HEK293 (cell line): ENCODE measurements around the gene CAV1.

Source experiments
- CTCF ChIA-PET: fragments of 350-600 bp; formaldehyde crosslinking; extraction: SDS; loops from one replicate; lab custom pipeline; 2021; ENCODE audit warnings: antibody characterized with exemption; lab: Yijun Ruan, JAX
- POLR2A ChIA-PET: fragments of 300-600 bp; formaldehyde crosslinking; extraction: SDS; loops from one replicate; lab custom pipeline; 2020; ENCODE audit warnings: antibody characterized with exemption, inconsistent platforms; lab: Yijun Ruan, JAX
- H3K27ac ChIP-seq: fragments of 200-500 bp; sonication (Bioruptor generic); 2 replicates; pipeline ENCODE4 v1.5.1; 2014; ENCODE audit warnings: low read depth, low read length, control low read depth, inconsistent platforms; ENCODE audit errors: extremely low read depth
- H3K36me3 ChIP-seq, 2 experiments: fragments of 200-500 bp in 1 of 2; sonication (Bioruptor generic) in 1 of 2; 1 replicate in 1 of 2; 2 replicates in 1 of 2; pipeline ENCODE4 v1.5.1; 2014 to 2017; ENCODE audit warnings: inconsistent platforms in 2 of 2, low read length in 2 of 2; ENCODE audit not compliant: control insufficient read depth in 2 of 2, insufficient read depth in 1 of 2
- H3K4me1 ChIP-seq: fragments of 200-500 bp; sonication (Bioruptor generic); 2 replicates; pipeline ENCODE4 v1.5.1; 2014; ENCODE audit warnings: mild to moderate bottlenecking, low read length, inconsistent platforms; ENCODE audit not compliant: control insufficient read depth, insufficient read depth
- H3K4me3 ChIP-seq: 2 replicates; pipeline ENCODE4 v1.5.1; 2011; ENCODE audit warnings: low read depth, mild to moderate bottlenecking, control low read depth, low read length, moderate library complexity
- H3K9me3 ChIP-seq: fragments of 200-500 bp; sonication (Bioruptor generic); 2 replicates; pipeline ENCODE4 v1.5.1; 2014; ENCODE audit warnings: low read depth, low read length, inconsistent platforms; ENCODE audit not compliant: control insufficient read depth, insufficient read depth
- BCL11A ChIP-seq: fragments of 450-650 bp; formaldehyde crosslinking; IDR thresholded peaks from 2 replicates; pipeline ENCODE4 v1.5.1; 2016; ENCODE audit warnings: low read depth, missing biosample characterization, missing genetic modification characterization
- ZBTB17 ChIP-seq: fragments of 450-650 bp; formaldehyde crosslinking; IDR thresholded peaks from 2 replicates; pipeline ENCODE4 v1.5.1; 2016; ENCODE audit warnings: missing biosample characterization, missing genetic modification characterization
- ZNF10 ChIP-seq: fragments of 450-650 bp; formaldehyde crosslinking; IDR thresholded peaks from 2 replicates; pipeline ENCODE4 v1.5.1; 2017; ENCODE audit warnings: missing biosample characterization, missing genetic modification characterization
- ZNF26 ChIP-seq: fragments of 450-650 bp; formaldehyde crosslinking; IDR thresholded peaks from 2 replicates; pipeline ENCODE4 v1.5.1; 2016; ENCODE audit warnings: missing biosample characterization, missing genetic modification characterization
- ZNF366 ChIP-seq: fragments of 450-650 bp; formaldehyde crosslinking; conservative IDR thresholded peaks from 2 replicates; pipeline ENCODE4 v1.5.1; 2016; ENCODE audit warnings: missing biosample characterization, missing genetic modification characterization
- ZNF488 ChIP-seq: fragments of 450-650 bp; formaldehyde crosslinking; IDR thresholded peaks from 2 replicates; pipeline ENCODE4 v1.5.1; 2016; ENCODE audit warnings: missing biosample characterization, missing genetic modification characterization
- ZSCAN16 ChIP-seq: fragments of 450-650 bp; formaldehyde crosslinking; IDR thresholded peaks from 2 replicates; pipeline ENCODE4 v1.5.1; 2016; ENCODE audit warnings: missing biosample characterization, missing genetic modification characterization
- ZSCAN23 ChIP-seq: fragments of 450-650 bp; formaldehyde crosslinking; IDR thresholded peaks from 2 replicates; pipeline ENCODE4 v1.5.1; 2016; ENCODE audit warnings: missing biosample characterization, missing genetic modification characterization
- ZSCAN5A ChIP-seq: fragments of 450-650 bp; formaldehyde crosslinking; IDR thresholded peaks from 2 replicates; pipeline ENCODE4 v1.5.1; 2016; ENCODE audit warnings: missing biosample characterization, missing genetic modification characterization
- TF ChIP-seq, protein P1 (sequence below): fragments of 450-650 bp; formaldehyde crosslinking; IDR thresholded peaks from 2 replicates; pipeline ENCODE4 v1.5.1; 2016; ENCODE audit warnings: missing biosample characterization, missing genetic modification characterization
- TF ChIP-seq, protein P2 (sequence below): fragments of 450-650 bp; formaldehyde crosslinking; IDR thresholded peaks from 2 replicates; pipeline ENCODE4 v1.5.1; 2016; ENCODE audit warnings: missing biosample characterization, missing genetic modification characterization

Gene CAV1

DNA sequence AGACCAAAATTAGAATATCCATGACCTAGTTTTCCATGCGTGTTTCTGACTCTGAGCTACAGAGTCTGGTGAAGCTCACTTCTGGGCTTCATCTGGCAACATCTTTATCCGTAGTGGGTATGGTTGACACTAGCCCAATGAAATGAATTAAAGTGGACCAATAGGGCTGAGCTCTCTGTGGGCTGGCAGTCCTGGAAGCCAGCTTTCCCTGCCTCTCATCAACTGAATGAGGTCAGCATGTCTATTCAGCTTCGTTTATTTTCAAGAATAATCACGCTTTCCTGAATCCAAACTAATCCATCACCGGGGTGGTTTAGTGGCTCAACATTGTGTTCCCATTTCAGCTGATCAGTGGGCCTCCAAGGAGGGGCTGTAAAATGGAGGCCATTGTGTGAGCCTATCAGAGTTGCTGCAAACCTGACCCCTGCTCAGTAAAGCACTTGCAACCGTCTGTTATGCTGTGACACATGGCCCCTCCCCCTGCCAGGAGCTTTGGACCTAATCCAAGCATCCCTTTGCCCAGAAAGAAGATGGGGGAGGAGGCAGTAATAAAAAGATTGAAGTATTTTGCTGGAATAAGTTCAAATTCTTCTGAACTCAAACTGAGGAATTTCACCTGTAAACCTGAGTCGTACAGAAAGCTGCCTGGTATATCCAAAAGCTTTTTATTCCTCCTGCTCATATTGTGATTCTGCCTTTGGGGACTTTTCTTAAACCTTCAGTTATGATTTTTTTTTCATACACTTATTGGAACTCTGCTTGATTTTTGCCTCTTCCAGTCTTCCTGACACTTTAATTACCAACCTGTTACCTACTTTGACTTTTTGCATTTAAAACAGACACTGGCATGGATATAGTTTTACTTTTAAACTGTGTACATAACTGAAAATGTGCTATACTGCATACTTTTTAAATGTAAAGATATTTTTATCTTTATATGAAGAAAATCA lies 35.5 kb downstream of the CAV1 start (continued):
- TF ChIP-seq, protein P1, sequence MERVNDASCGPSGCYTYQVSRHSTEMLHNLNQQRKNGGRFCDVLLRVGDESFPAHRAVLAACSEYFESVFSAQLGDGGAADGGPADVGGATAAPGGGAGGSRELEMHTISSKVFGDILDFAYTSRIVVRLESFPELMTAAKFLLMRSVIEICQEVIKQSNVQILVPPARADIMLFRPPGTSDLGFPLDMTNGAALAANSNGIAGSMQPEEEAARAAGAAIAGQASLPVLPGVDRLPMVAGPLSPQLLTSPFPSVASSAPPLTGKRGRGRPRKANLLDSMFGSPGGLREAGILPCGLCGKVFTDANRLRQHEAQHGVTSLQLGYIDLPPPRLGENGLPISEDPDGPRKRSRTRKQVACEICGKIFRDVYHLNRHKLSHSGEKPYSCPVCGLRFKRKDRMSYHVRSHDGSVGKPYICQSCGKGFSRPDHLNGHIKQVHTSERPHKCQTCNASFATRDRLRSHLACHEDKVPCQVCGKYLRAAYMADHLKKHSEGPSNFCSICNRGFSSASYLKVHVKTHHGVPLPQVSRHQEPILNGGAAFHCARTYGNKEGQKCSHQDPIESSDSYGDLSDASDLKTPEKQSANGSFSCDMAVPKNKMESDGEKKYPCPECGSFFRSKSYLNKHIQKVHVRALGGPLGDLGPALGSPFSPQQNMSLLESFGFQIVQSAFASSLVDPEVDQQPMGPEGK (tag by site-specific recombination) = no peak; the same call in 1 of the 2 replicates
- TF ChIP-seq, protein P2, sequence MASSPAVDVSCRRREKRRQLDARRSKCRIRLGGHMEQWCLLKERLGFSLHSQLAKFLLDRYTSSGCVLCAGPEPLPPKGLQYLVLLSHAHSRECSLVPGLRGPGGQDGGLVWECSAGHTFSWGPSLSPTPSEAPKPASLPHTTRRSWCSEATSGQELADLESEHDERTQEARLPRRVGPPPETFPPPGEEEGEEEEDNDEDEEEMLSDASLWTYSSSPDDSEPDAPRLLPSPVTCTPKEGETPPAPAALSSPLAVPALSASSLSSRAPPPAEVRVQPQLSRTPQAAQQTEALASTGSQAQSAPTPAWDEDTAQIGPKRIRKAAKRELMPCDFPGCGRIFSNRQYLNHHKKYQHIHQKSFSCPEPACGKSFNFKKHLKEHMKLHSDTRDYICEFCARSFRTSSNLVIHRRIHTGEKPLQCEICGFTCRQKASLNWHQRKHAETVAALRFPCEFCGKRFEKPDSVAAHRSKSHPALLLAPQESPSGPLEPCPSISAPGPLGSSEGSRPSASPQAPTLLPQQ (tag by site-specific recombination) = 0 out of 2 replicates have a peak, but pooled peaks have one; percentile 42
- TF ChIP-seq ZSCAN16 = no peak
- TF ChIP-seq ZNF488 (tag by site-specific recombination) = no peak
- no peak for TF ChIP-seq BCL11A (tag by site-specific recombination)
- TF ChIP-seq ZSCAN5A (tag by site-specific recombination) = no peak

DNA sequence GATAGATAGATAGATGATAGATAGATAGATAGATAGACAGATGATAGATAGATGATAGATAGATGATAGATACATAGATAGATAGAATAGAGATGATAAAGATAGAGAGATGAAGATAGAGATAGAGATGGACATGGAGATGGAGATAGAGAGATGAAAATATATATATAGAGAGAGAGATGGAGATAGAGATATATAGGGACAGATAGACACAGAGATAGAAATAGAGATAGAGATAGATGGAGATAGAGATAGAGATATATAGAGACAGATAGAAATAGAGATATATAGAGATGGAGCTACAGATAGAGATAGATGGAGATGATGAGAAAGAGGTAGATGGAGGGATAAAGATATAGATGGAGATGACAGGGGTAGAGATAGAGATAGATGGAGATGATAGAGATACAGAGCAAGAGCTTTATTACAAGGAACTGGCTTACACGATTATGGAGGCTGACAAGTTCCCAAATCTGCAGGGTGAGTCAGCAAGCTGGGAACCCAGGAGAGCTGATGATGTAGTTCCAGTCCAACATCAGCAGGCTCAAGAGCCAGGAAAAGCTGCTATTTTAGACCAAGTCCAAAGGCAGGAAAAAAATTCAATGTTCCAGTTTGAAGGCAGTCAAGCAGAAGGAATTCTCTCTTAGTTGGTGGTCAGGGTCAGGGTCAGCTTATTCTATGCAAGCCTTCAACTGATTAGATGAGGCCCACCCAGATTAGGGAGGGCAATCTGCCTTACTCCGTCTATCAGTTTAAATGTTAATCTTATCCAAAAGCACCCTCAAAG lies 37.1 kb downstream of the CAV1 start:
- TF ChIP-seq BCL11A (tag by site-specific recombination) = no peak
- TF ChIP-seq ZNF10 (tag by site-specific recombination) = peak; percentile 100
- peak; percentile 88 for TF ChIP-seq ZNF366 (tag by site-specific recombination)
- 0 out of 2 replicates have a peak, but pooled peaks have one; percentile 42 for TF ChIP-seq ZBTB17 (tag by site-specific recombination)
- no peak for TF ChIP-seq ZSCAN23 (tag by site-specific recombination)
- TF ChIP-seq ZNF26 (tag by site-specific recombination) = no peak
- Histone ChIP-seq H3K36me3 (no peaks in the 10 kb centered on the region), H3K9me3 (no peaks in the 10 kb centered on the region), H3K27ac (no peak overlapping the region), H3K4me1 (peaks cover 8% of the 10 kb centered on the region), H3K4me3 (no peak overlapping the region)
- POLR2A ChIA-PET = no interaction called here
- CTCF ChIA-PET = interaction anchor here (0.8 kb wide), 2 partner anchors 28 to 36 kb away, joined by 3 to 4 read pairs; no protein-coding TSS in a partner anchor
